K562 (cell line): ENCODE measurements around the gene FLOT2. TPM values are rescaled to one million over a fixed set of nuclear protein-coding genes. Genes with fewer than 3 reads are reported as not detected.
A peak's percentile ranks its signal among the peaks of the same experiment; 100 is the strongest.
"Not testable (repeated sequence)": the region's sequence is repeated elsewhere in the genome, so short reads cannot be mapped to it uniquely, and the experiment has no call there.

Source experiments
- ATAC-seq: fragments of 200-7000 bp; cut with Tn5 transposase; 3 replicates; pipeline ENCODE4 v1.9.1; 2020; ENCODE audit warnings: moderate library complexity
- BruUV-seq: library from RNA; stranded (reverse); fragments of 400-500 nt; replicated peaks from 2 replicates; lab custom pipeline; 2021; lab: Mats Ljungman, UMichigan
- CTCF ChIA-PET: fragments of 300-600 bp; formaldehyde crosslinking; extraction: SDS; loops from one replicate; lab custom pipeline; 2021; ENCODE audit warnings: low intra/inter-chr PET ratio; lab: Yijun Ruan, JAX
- POLR2A ChIA-PET: fragments of 300-600, 350-650 bp; sonication (Branson Sonifier 250); formaldehyde crosslinking; extraction: SDS; loops from one replicate; lab custom pipeline; 2021; ENCODE audit warnings: antibody characterized with exemption, inconsistent platforms; lab: Yijun Ruan, JAX
- DNase-seq, 4 experiments: peaks; one replicate each; pipeline versions ENCODE4 v3.0.0 to v3.0.0-alpha.2; 2011 to 2018; ENCODE audit warnings: low spot score in 3 of 4, mixed read lengths in 3 of 4; ENCODE audit errors: extremely low read depth in 1 of 4
- FAIRE-seq: peaks from 2 replicates; lab custom pipeline; 2011; peaks lifted over from hg19 to GRCh38; lab: Jason Lieb, UNC
- H2AFZ ChIP-seq: 2 replicates; pipeline ENCODE4 v1.6.0; 2011; ENCODE audit warnings: low read depth, low read length, control low read depth, inconsistent platforms
- H3K27ac ChIP-seq: fragments of 200-600 bp; 3 replicates; pipeline ENCODE4 v1.8.0; 2011; ENCODE audit warnings: low read depth, mild to moderate bottlenecking, control low read depth, inconsistent platforms, low read length, moderate library complexity, mixed read lengths; ENCODE audit errors: extremely low read depth
- H3K27me3 ChIP-seq, 2 experiments: fragments of 300-600 bp in 1 of 2; 2 replicates in 1 of 2; 3 replicates in 1 of 2; pipeline versions ENCODE4 v1.6.0 to v1.8.0; 2011; ENCODE audit warnings: inconsistent platforms in 2 of 2, low read length in 2 of 2, mild to moderate bottlenecking in 1 of 2, mixed read lengths in 1 of 2, moderate library complexity in 1 of 2; ENCODE audit not compliant: control insufficient read depth in 2 of 2, insufficient read depth in 2 of 2
- H3K36me3 ChIP-seq: fragments of 300-600 bp; 3 replicates; pipeline ENCODE4 v1.8.0; 2011; ENCODE audit warnings: mild to moderate bottlenecking, low read length, inconsistent platforms; ENCODE audit not compliant: control insufficient read depth, insufficient read depth
- H3K4me1 ChIP-seq, 2 experiments: fragments of 200-600 bp in 1 of 2; replicated peaks in 1 of 2; 2 replicates in 1 of 2; 3 replicates in 1 of 2; pipeline versions ENCODE4 v1.5.1 to v1.8.0; 2011; ENCODE audit warnings: inconsistent platforms in 2 of 2, low read length in 2 of 2, mild to moderate bottlenecking in 1 of 2, mixed read lengths in 1 of 2, moderate library complexity in 1 of 2; ENCODE audit not compliant: control insufficient read depth in 2 of 2, insufficient read depth in 2 of 2
- H3K4me2 ChIP-seq: 2 replicates; pipeline ENCODE4 v1.6.1; 2011; ENCODE audit warnings: low read length, control low read depth, inconsistent platforms, mixed read lengths; ENCODE audit not compliant: insufficient read depth
- H3K4me3 ChIP-seq: fragments of 200-600 bp; sonication (generic), shearing (Covaris generic); 2 replicates; pipeline ENCODE4 v1.5.1; 2016; ENCODE audit warnings: control low read depth, inconsistent platforms
- H3K79me2 ChIP-seq: fragments of 200-600 bp; 3 replicates; pipeline ENCODE4 v1.8.0; 2011; ENCODE audit warnings: low read length, inconsistent platforms; ENCODE audit not compliant: control insufficient read depth, insufficient read depth
- H3K9ac ChIP-seq, 2 experiments: 2 replicates each; pipeline versions ENCODE4 v1.6.0 to v1.6.1; 2011; ENCODE audit warnings: low read depth in 2 of 2, low read length in 2 of 2, control low read depth in 1 of 2, inconsistent platforms in 1 of 2, mild to moderate bottlenecking in 1 of 2, mixed read lengths in 1 of 2; ENCODE audit not compliant: insufficient read depth in 1 of 2
- H3K9me1 ChIP-seq: one replicate; pipeline ENCODE4 v1.6.0; 2011; ENCODE audit warnings: inconsistent platforms, mild to moderate bottlenecking, low read length, moderate library complexity; ENCODE audit not compliant: control insufficient read depth, insufficient read depth
- H3K9me3 ChIP-seq: replicated peaks from 2 replicates; pipeline ENCODE4 v1.5.1; 2011; ENCODE audit warnings: low read depth, low read length, inconsistent platforms; ENCODE audit not compliant: control insufficient read depth, insufficient read depth
- H4K20me1 ChIP-seq: replicated peaks from 2 replicates; pipeline ENCODE4 v1.6.1; 2011; ENCODE audit warnings: low read length, inconsistent platforms, mixed read lengths; ENCODE audit not compliant: control insufficient read depth, insufficient read depth
- CBX1 ChIP-seq: sonication (generic); IDR thresholded peaks from 2 replicates; pipeline ENCODE4 v1.6.1; 2016; ENCODE audit warnings: antibody characterized with exemption, low read depth, mild to moderate bottlenecking
- CTCF ChIP-seq, 3 experiments: IDR thresholded peaks in 2 of 3; conservative IDR thresholded peaks in 1 of 3; 2 replicates each; pipeline ENCODE4 v1.5.1; 2011 to 2012; ENCODE audit warnings: low read length in 3 of 3, mild to moderate bottlenecking in 3 of 3, control low read depth in 2 of 3, improper control_type of control experiment in 1 of 3, inconsistent platforms in 1 of 3, low read depth in 1 of 3, mixed read lengths in 1 of 3, moderate library complexity in 1 of 3; ENCODE audit not compliant: insufficient read depth in 2 of 3
- RBM25 ChIP-seq: fragments of 200-400 bp; formaldehyde crosslinking; IDR thresholded peaks from 2 replicates; pipeline ENCODE4 v1.6.1; 2018; ENCODE audit warnings: low read length, low read depth, moderate library complexity; ENCODE audit not compliant: severe bottlenecking
- REST ChIP-seq, 2 experiments: fragments of 450-650 bp; formaldehyde crosslinking in 1 of 2; IDR thresholded peaks; 2 replicates each; pipeline versions ENCODE4 v1.4.0 to v1.6.1; 2014 to 2020; ENCODE audit warnings: mild to moderate bottlenecking in 2 of 2, borderline replicate concordance in 1 of 2, low read depth in 1 of 2
- SRF ChIP-seq, 2 experiments: fragments of 250-450, 450-650 bp in 1 of 2; sonication (Bioruptor Pico) in 1 of 2; sonication (generic) in 1 of 2; formaldehyde crosslinking; IDR thresholded peaks; 2 replicates each; pipeline versions ENCODE4 v1.5.0 to v1.5.1; 2020 to 2022; ENCODE audit warnings: mild to moderate bottlenecking in 1 of 2, missing genetic modification reagents in 1 of 2
- THRAP3 ChIP-seq: fragments of 450-650 bp; IDR thresholded peaks from 2 replicates; pipeline ENCODE4 v1.6.1; 2016; ENCODE audit warnings: mild to moderate bottlenecking, inconsistent platforms, borderline replicate concordance
- VEZF1 ChIP-seq: fragments of 200-800 bp; sonication (Bioruptor generic); IDR thresholded peaks from 2 replicates; pipeline ENCODE4 v1.6.1; 2017; ENCODE audit warnings: missing genetic modification characterization, missing compliant biosample characterization
- WGBS: fragments of 100-300 bp; shearing (Covaris generic); methylation state at CpG from one replicate; pipeline ENCODE4 v1.1.6; 2016; ENCODE audit warnings: low coverage, mixed read lengths; ENCODE audit not compliant: insufficient coverage; ENCODE audit errors: missing lambda C conversion rate; 5-methylcytosine and 5-hydroxymethylcytosine counted together
- in situ Hi-C: fragments of 300-500 bp; cut with MboI; formaldehyde crosslinking; loops from 4 replicates; pipeline ENCODE4 v1.15.0; 2018; ENCODE audit warnings: inconsistent platforms, mixed read lengths
- intact Hi-C: fragments of 100-400 bp; cut with micrococcal nuclease; formaldehyde crosslinking; loops from 2 replicates; pipeline ENCODE4 v1.14.2; 2022
- polyA plus RNA-seq, 8 experiments: library from polyadenylated mRNA; depleted of rRNA in 4 of 8; stranded (reverse) in 5 of 8; unstranded in 3 of 8; fragments of >200 nt; fragmentation: Nextera tagmentation in 2 of 8; fragmentation: Illumina TruSeq in 1 of 8; extraction: Ambion mirVana in 2 of 8; extraction: Trizol in 1 of 8; gene quantifications; 2 replicates each; pipeline versions ENCODE4 v1.2.1 to v1.2.3, GENCODE V29; 2011 to 2014; ENCODE audit warnings: inconsistent platforms in 1 of 8, missing spikeins in 1 of 8
- total RNA-seq, 7 experiments: library from RNA; depleted of rRNA in 6 of 7; stranded (reverse); fragments of >200 nt in 6 of 7; fragmentation: Illumina TruSeq in 2 of 7; extraction: Trizol in 2 of 7; gene quantifications; 2 replicates each; pipeline versions ENCODE4 v1.2.1 to v1.2.3, GENCODE V29; 2011 to 2021; ENCODE audit warnings: low replicate concordance in 1 of 7

FLOT2 gene
- total and polyA plus RNA-seq, 9 of the 15 experiments (the other 6 are each of a cell fraction or from before 2014, with no cell fraction given) = 17.5 to 138 (median 41.7) TPM

- TF ChIP-seq VEZF1 (peak; percentile 91), SRF (CRISPR knock-in tag; IDR thresholded peaks at IDR 0.05) (0 out of 4 replicates have a peak, but pooled peaks of 1 of the 2 experiments have one; percentile 32)
Observed at GRCh38 chr17:28849281-28849680, 48.3 kb downstream of the FLOT2 start (continued).

GRCh38 chr17:28848667-28849066 lies 48.9 kb downstream of the FLOT2 start:
- H3K27ac ChIP-seq; BruUV-seq; H3K4me2 ChIP-seq; H3K27me3 ChIP-seq; H4K20me1 ChIP-seq; H2AFZ ChIP-seq; in situ Hi-C loops; H3K36me3 ChIP-seq; H3K9me3 ChIP-seq; H3K9me1 ChIP-seq; H3K79me2 ChIP-seq; H3K4me3 ChIP-seq; H3K9ac ChIP-seq; TF ChIP-seq REST (CRISPR knock-in tag; IDR thresholded peaks at IDR 0.05; ENCODE audit: low read depth): not testable (repeated sequence)
- FAIRE-seq (peak; percentile 42), DNase-seq (peak; percentile 60 to 75 (median 73)), ATAC-seq (peak; percentile 85)
- POLR2A ChIA-PET = interaction anchor here (0.6 to 1.2 kb wide), 3 partner anchors 11 to 54 kb away, joined by 3 read pairs; no protein-coding TSS in a partner anchor
- H3K4me1 ChIP-seq = peaks cover 0 to 13% of the 10 kb centered on the region in 2 experiments; a peak in 3 of 5 replicates
- 86% methylated on average over 12 of the region's 15 CpGs for WGBS
- CTCF ChIA-PET = interaction anchor here (0.6 to 1.5 kb wide), 2 partner anchors 49 to 68 kb away, joined by 3 to 6 read pairs; partner anchors contain the start of gene FLOT2
- intact Hi-C loops = loop anchor here (1.0 to 10.0 kb wide), 5 partner anchors 31 to 204 kb away; partner anchors contain the start of genes BLTP2, DHRS13 and PHF12
- TF ChIP-seq CTCF (IDR thresholded peaks at IDR 0.05 in 2 of 3, conservative IDR thresholded peaks at IDR 0.05 in 1 of 3; ENCODE audit: insufficient read depth in 2 of 3, low read depth in 1 of 3, low read length in 3 of 3) (peak; percentile 59 to 75 (median 66)), REST (IDR thresholded peaks at IDR 0.05; ENCODE audit: borderline replicate concordance) (peak; percentile 16; the same call in 1 of the 2 replicates), THRAP3 (0 out of 2 replicates have a peak, but pooled peaks have one; percentile 35), RBM25 (peak; percentile 5), CBX1 (peak; percentile 84)
